ENCODE data around the gene BRD7. TPM values are rescaled to one million over a fixed set of nuclear protein-coding genes. Genes with fewer than 3 reads are reported as not detected.

Gene BRD7
- total RNA-seq, 1 experiment from 2014 or later, result 122 TPM

GRCh38 chr16:50271148-50272041 lies 97.4 kb downstream of the BRD7 start:
- Mint-ChIP-seq H3K9me3 (no peaks in the 10 kb centered on the region), H3K4me3 (no peak overlapping the region), H3K36me3 (no peaks in the 10 kb centered on the region), H3K27ac (no peak overlapping the region), H3K4me1 (peaks cover 9% of the 10 kb centered on the region), H3K27me3 (ENCODE audit: low read depth) (no peaks in the 10 kb centered on the region; the same call in 1 of the 2 replicates)
- POLR2A ChIA-PET, result no interaction called here
- DNase-seq (ENCODE audit: low spot score) (no peak), ATAC-seq (no peak)
- TF ChIP-seq ZNF425 (CRISPR knock-in tag; conservative IDR thresholded peaks at IDR 0.05) (no peak), RORB (CRISPR knock-in tag; IDR thresholded peaks at IDR 0.05) (no peak), NR3C1 (CRISPR knock-in tag; conservative IDR thresholded peaks at IDR 0.05; ENCODE audit: low read depth) (no peak), OVOL2 (CRISPR knock-in tag; IDR thresholded peaks at IDR 0.05; ENCODE audit: borderline replicate concordance) (no peak), PRRX2 (CRISPR knock-in tag; IDR thresholded peaks at IDR 0.05) (no peak), USF2 (CRISPR knock-in tag; IDR thresholded peaks at IDR 0.05) (no peak), NFYB (CRISPR knock-in tag; conservative IDR thresholded peaks at IDR 0.05; ENCODE audit: low read depth) (no peak), ZNF281 (CRISPR knock-in tag; IDR thresholded peaks at IDR 0.05) (no peak), ATF3 (CRISPR knock-in tag; conservative IDR thresholded peaks at IDR 0.05) (no peak), EMX1 (CRISPR knock-in tag; IDR thresholded peaks at IDR 0.05) (no peak), ERG (CRISPR knock-in tag; IDR thresholded peaks at IDR 0.05) (no peak), E2F5 (CRISPR knock-in tag; IDR thresholded peaks at IDR 0.05) (no peak), ZNF671 (CRISPR knock-in tag; IDR thresholded peaks at IDR 0.05) (no peak)
- CTCF ChIA-PET, result interaction anchor here (1.5 kb wide), 1 partner anchor 396 kb away, joined by 3 read pairs; no protein-coding TSS in a partner anchor

GRCh38 chr16:50270510-50271147 lies 98.2 kb downstream of the BRD7 start:
- TF ChIP-seq ZNF281 (CRISPR knock-in tag; IDR thresholded peaks at IDR 0.05), result no peak
- no peak for TF ChIP-seq ZMAT4 (CRISPR knock-in tag; IDR thresholded peaks at IDR 0.05)
- TF ChIP-seq USF2 (CRISPR knock-in tag; IDR thresholded peaks at IDR 0.05), result no peak
- TF ChIP-seq TEAD4 (CRISPR knock-in tag; IDR thresholded peaks at IDR 0.05), result no peak
- no peak for TF ChIP-seq NFYB (CRISPR knock-in tag; conservative IDR thresholded peaks at IDR 0.05; ENCODE audit: low read depth)
- TF ChIP-seq IRF2 (CRISPR knock-in tag; IDR thresholded peaks at IDR 0.05; ENCODE audit: borderline replicate concordance, low read depth), result no peak
- no peak for TF ChIP-seq SMAD4 (CRISPR knock-in tag; IDR thresholded peaks at IDR 0.05)
- no peak for TF ChIP-seq ZNF416 (CRISPR knock-in tag; IDR thresholded peaks at IDR 0.05)
- no peak for TF ChIP-seq NR2C2 (CRISPR knock-in tag; IDR thresholded peaks at IDR 0.05)
- ATAC-seq (no peak), DNase-seq (ENCODE audit: low spot score) (no peak)
- CTCF ChIA-PET, result no interaction called here
- Mint-ChIP-seq H3K27me3 (ENCODE audit: low read depth) (no peaks in the 10 kb centered on the region; the same call in 1 of the 2 replicates), H3K4me3 (no peak overlapping the region), H3K27ac (no peak overlapping the region), H3K4me1 (peaks cover 9% of the 10 kb centered on the region), H3K9me3 (no peaks in the 10 kb centered on the region), H3K36me3 (no peaks in the 10 kb centered on the region)
- POLR2A ChIA-PET, result no interaction called here
